Measurements from ENCODE around the gene EXTL2. TPM values are rescaled to one million over a fixed set of nuclear protein-coding genes. Genes with fewer than 3 reads are reported as not detected.
A peak's percentile ranks its signal among the peaks of the same experiment; 100 is the strongest.
"Not testable (repeated sequence)": the region's sequence is repeated elsewhere in the genome, so short reads cannot be mapped to it uniquely, and the experiment has no call there.

The EXTL2 gene
- total RNA-seq, 1 experiment from 2014 or later = 13.8 TPM

DNA sequence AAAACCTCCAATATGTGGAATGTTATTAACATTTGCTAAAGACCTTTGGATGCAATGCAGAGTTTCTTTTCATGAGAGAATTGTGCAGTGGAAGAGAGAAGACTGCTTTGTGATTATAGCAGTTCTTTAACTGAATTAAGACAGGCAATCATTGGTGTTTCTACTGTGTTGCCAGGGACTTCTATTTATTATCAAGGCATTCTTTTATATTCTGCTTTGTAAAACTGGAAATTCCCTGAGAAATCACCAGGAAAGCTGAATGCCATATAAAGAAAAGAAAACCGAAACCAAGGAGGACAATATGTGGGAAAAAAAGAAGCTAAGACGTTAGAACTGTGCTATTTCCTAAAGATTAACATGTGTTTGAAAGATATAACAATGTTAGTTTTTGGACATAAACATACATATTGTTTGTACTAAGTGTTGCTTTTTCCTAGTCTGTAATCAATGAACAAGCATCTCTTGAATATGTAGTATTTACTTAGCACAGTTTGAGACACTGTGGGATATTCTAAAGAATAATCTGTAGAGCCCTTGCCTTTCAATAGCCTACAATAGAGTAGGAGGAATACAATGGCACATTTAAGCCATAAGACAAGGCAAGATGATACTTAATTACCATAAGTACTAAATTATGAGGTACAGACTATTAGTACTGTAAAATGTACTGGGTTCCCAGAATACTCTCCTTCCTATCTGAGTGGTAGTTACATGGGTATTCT lies 47.1 kb downstream of the EXTL2 start:
- no peak for DNase-seq
- TF ChIP-seq, protein P1, sequence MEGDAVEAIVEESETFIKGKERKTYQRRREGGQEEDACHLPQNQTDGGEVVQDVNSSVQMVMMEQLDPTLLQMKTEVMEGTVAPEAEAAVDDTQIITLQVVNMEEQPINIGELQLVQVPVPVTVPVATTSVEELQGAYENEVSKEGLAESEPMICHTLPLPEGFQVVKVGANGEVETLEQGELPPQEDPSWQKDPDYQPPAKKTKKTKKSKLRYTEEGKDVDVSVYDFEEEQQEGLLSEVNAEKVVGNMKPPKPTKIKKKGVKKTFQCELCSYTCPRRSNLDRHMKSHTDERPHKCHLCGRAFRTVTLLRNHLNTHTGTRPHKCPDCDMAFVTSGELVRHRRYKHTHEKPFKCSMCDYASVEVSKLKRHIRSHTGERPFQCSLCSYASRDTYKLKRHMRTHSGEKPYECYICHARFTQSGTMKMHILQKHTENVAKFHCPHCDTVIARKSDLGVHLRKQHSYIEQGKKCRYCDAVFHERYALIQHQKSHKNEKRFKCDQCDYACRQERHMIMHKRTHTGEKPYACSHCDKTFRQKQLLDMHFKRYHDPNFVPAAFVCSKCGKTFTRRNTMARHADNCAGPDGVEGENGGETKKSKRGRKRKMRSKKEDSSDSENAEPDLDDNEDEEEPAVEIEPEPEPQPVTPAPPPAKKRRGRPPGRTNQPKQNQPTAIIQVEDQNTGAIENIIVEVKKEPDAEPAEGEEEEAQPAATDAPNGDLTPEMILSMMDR (IDR thresholded peaks at IDR 0.05; ENCODE audit: unreplicated experiment) = no peak
- intact Hi-C loops (cut with micrococcal nuclease; ENCODE audit: unreplicated experiment) = no loop called here
- Mint-ChIP-seq H3K9me3 (ENCODE audit: low read depth, unreplicated experiment) (no peaks in the 10 kb centered on the region), H3K27ac (ENCODE audit: unreplicated experiment) (no peak overlapping the region), H3K27me3 (ENCODE audit: unreplicated experiment) (no peaks in the 10 kb centered on the region), H3K36me3 (ENCODE audit: insufficient read depth, unreplicated experiment) (no peaks in the 10 kb centered on the region), H3K4me1 (ENCODE audit: low read depth, unreplicated experiment) (no peaks in the 10 kb centered on the region), H3K4me3 (ENCODE audit: low read depth, unreplicated experiment) (no peak overlapping the region)
- CTCF ChIA-PET = no interaction called here
- no TSS peak for BruUV-seq (replicated peaks)

DNA sequence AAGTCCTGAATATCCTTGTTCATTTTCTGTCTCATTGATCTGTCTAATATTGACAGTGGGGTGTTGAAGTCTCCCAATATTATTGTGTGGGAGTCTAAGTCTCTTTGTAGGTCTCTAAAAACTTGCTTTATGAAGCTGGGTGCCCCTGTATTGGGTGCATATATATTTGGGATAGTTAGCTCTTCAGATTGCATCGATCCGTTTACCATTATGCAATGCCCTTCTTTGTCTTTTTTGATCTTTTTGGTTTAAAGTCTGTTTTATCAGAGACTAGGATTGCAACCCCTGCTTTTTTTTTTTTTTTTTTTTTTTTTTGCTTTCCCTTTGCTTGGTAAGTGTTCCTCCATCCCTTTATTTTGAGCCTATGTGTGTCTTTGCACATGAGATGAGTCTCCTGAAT lies 51.5 kb downstream of the EXTL2 start:
- CTCF ChIA-PET; BruUV-seq (replicated peaks); H3K9me3 Mint-ChIP-seq (ENCODE audit: low read depth, unreplicated experiment); DNase-seq; H3K36me3 Mint-ChIP-seq (ENCODE audit: insufficient read depth, unreplicated experiment); H3K27me3 Mint-ChIP-seq (ENCODE audit: unreplicated experiment); H3K4me1 Mint-ChIP-seq (ENCODE audit: low read depth, unreplicated experiment); H3K4me3 Mint-ChIP-seq (ENCODE audit: low read depth, unreplicated experiment); intact Hi-C loops (cut with micrococcal nuclease; ENCODE audit: unreplicated experiment); H3K27ac Mint-ChIP-seq (ENCODE audit: unreplicated experiment): not testable (repeated sequence)

DNA sequence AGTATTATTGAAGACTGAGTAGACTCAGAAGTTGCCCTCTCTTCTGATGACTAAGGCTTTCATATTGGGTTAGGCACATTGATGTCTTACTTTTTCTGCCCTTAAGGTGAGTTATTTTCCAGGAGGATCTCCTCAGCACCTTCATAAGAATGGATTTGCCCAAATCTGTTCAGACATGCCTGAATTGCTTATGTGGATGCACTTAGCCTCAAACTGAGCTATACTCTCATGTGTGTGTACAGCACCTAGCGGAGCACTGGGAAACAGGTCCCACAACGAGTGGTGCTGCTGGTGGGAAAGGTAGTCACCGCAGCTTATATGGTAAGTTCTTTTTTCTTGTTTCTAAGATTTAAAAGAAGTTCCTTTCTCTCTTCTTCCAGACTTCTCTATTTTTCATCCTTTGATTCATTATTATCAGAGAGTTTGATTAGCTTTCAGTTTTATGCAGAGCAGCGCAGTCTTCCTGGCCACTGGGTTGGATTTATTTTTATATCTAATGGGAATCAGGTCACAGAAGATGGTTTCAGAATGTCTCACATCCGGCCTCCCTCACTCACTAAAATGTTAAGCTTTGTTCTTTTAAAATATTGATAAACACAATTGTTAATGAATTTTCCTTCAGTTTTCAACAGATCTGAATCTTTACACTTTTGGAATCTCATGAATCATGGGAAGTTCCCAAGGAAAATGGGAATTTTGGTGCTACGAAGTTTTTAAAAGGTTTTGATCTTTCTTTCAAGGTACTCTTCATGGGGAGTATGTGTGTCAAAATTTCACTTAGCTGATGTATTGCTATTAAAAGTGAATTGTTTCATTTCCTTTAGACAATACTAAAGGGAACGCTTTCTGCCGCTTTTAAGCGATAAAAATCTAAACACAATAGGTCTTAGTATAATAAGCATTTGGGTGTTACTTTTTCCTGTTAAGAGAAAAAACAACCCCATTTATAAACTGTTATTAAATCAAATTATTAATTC lies 58.5 kb downstream of the EXTL2 start:
- Mint-ChIP-seq H3K36me3 (ENCODE audit: insufficient read depth, unreplicated experiment) (peaks cover 3% of the 10 kb centered on the region), H3K9me3 (ENCODE audit: low read depth, unreplicated experiment) (no peaks in the 10 kb centered on the region), H3K27me3 (ENCODE audit: unreplicated experiment) (no peaks in the 10 kb centered on the region), H3K4me1 (ENCODE audit: low read depth, unreplicated experiment) (no peaks in the 10 kb centered on the region), H3K27ac (ENCODE audit: unreplicated experiment) (no peak overlapping the region), H3K4me3 (ENCODE audit: low read depth, unreplicated experiment) (no peak overlapping the region)
- intact Hi-C loops (cut with micrococcal nuclease; ENCODE audit: unreplicated experiment) = no loop called here
- TF ChIP-seq, protein P1 (IDR thresholded peaks at IDR 0.05; ENCODE audit: unreplicated experiment) = no peak
- no TSS peak for BruUV-seq (replicated peaks)
- CTCF ChIA-PET = no interaction called here
- no peak for DNase-seq

DNA sequence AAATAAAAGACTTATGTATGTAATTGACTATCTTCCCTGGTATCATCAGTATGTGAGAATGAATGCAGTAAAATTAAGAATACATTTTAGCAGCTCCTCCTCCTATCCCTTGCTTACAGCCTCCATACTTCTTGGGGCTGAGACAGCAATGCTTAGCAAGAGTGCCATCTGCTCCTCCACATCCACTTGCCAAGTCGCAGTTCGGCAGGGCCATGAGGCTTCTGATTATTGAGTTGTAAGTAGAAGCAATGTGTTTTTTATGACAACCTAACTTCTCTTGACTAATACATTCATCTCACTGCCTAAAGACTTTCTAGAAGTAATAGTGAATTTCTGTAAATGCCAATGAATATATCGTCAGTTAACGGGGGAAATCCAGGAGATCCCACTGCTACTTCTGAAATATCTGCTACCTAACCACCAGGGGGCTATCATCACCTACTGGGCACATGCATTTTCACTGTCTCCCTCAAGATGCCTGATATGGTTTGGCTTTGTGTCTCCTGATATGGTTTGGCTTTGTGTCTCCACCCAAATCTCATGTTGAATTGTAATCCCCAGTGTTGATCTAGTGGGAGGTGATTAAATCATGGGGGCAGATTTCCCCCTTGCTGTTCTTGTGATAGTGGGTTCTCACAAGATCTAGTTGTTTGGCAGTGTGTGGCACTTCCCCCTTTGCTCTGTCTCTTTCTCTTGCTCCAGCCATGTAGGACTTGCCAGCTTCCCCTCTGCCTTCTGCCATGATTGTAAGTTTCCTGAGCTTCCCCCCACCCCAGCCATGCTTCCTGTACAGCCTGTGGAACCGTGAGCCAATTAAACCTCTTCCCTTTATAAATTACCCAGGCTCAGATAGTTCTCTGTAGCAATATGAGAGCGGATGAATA lies 59.6 kb downstream of the EXTL2 start:
- Mint-ChIP-seq H3K4me1 (ENCODE audit: low read depth, unreplicated experiment) (no peaks in the 10 kb centered on the region), H3K27me3 (ENCODE audit: unreplicated experiment) (no peaks in the 10 kb centered on the region), H3K27ac (ENCODE audit: unreplicated experiment) (no peak overlapping the region), H3K9me3 (ENCODE audit: low read depth, unreplicated experiment) (no peaks in the 10 kb centered on the region), H3K4me3 (ENCODE audit: low read depth, unreplicated experiment) (no peak overlapping the region), H3K36me3 (ENCODE audit: insufficient read depth, unreplicated experiment) (peaks cover 3% of the 10 kb centered on the region)
- TF ChIP-seq, protein P1 (IDR thresholded peaks at IDR 0.05; ENCODE audit: unreplicated experiment) = peak; percentile 32
- no TSS peak for BruUV-seq (replicated peaks)
- DNase-seq = peak; percentile 6
- intact Hi-C loops (cut with micrococcal nuclease; ENCODE audit: unreplicated experiment) = no loop called here
- CTCF ChIA-PET = no interaction called here

Data from Calu3 (cell line).